Hepatocyte (in vitro differentiated cells): ENCODE measurements around the gene DOP1B. TPM values are rescaled to one million over a fixed set of nuclear protein-coding genes. Genes with fewer than 3 reads are reported as not detected.

Source experiments
- DNase-seq: peaks from one replicate; pipeline ENCODE4 v3.0.0-alpha.2; 2016; ENCODE audit warnings: low spot score
- H2AFZ ChIP-seq: fragments of 200-600 bp; sonication (generic); 2 replicates; pipeline ENCODE4 v1.6.0; 2016; ENCODE audit warnings: antibody characterized with exemption, mild to moderate bottlenecking
- H3K27ac ChIP-seq: fragments of 200-600 bp; sonication (generic); 2 replicates; pipeline ENCODE4 v1.5.1; 2016; ENCODE audit warnings: mild to moderate bottlenecking
- H3K27me3 ChIP-seq: fragments of 200-600 bp; sonication (generic); 2 replicates; pipeline ENCODE4 v1.6.1; 2016
- H3K36me3 ChIP-seq: fragments of 200-600 bp; sonication (generic); replicated peaks from 2 replicates; pipeline ENCODE4 v1.5.1; 2016; ENCODE audit warnings: low read depth; ENCODE audit not compliant: insufficient read depth
- H3K4me1 ChIP-seq: fragments of 200-600 bp; sonication (generic); 2 replicates; pipeline ENCODE4 v1.5.1; 2016; ENCODE audit warnings: mild to moderate bottlenecking, moderate library complexity; ENCODE audit not compliant: insufficient read depth
- H3K4me2 ChIP-seq: fragments of 200-600 bp; sonication (generic); 2 replicates; pipeline ENCODE4 v1.6.0; 2016
- H3K4me3 ChIP-seq: fragments of 200-600 bp; sonication (generic); 2 replicates; pipeline ENCODE4 v1.5.1; 2016; ENCODE audit warnings: mild to moderate bottlenecking
- H3K79me2 ChIP-seq: fragments of 200-600 bp; sonication (generic); 2 replicates; pipeline ENCODE4 v1.6.0; 2017; ENCODE audit warnings: mild to moderate bottlenecking
- H3K9me2 ChIP-seq: fragments of 200-600 bp; sonication (generic); replicated peaks from 2 replicates; pipeline ENCODE4 v1.6.0; 2017; ENCODE audit warnings: mild to moderate bottlenecking; ENCODE audit not compliant: insufficient read depth
- H3K9me3 ChIP-seq: fragments of 200-600 bp; sonication (generic); 2 replicates; pipeline ENCODE4 v1.5.1; 2016; ENCODE audit warnings: low read depth, mild to moderate bottlenecking
- H4K20me1 ChIP-seq: fragments of 200-600 bp; sonication (generic); 2 replicates; pipeline ENCODE4 v1.6.0; 2016; ENCODE audit warnings: mild to moderate bottlenecking; ENCODE audit not compliant: insufficient read depth, poor library complexity, severe bottlenecking
- CTCF ChIP-seq: fragments of 200-600 bp; sonication (generic); IDR thresholded peaks from 2 replicates; pipeline ENCODE4 v1.5.1; 2016; ENCODE audit warnings: antibody characterized with exemption, mild to moderate bottlenecking; ENCODE audit not compliant: poor library complexity
- EZH2 ChIP-seq: fragments of 200-600 bp; sonication (generic); IDR thresholded peaks from 2 replicates; pipeline ENCODE4 v1.6.1; 2016; ENCODE audit warnings: antibody characterized with exemption, mild to moderate bottlenecking, borderline replicate concordance
- EZH2phosphoT487 ChIP-seq: fragments of 200-600 bp; sonication (generic); IDR thresholded peaks from one replicate; pipeline ENCODE4 v1.6.1; 2018; ENCODE audit warnings: antibody characterized with exemption, mild to moderate bottlenecking, low read depth, moderate library complexity; ENCODE audit not compliant: unreplicated experiment, severe bottlenecking
- WGBS: methylation state at CpG from one replicate; pipeline ENCODE4 v1.1.6; 2016; ENCODE audit warnings: low lambda C conversion rate; ENCODE audit errors: missing lambda C conversion rate; 5-methylcytosine and 5-hydroxymethylcytosine counted together
- polyA plus RNA-seq: library from polyadenylated mRNA; unstranded; fragments of >200 nt; fragmentation: Nextera tagmentation; extraction: Ambion mirVana; gene quantifications from 2 replicates; pipeline ENCODE4 v1.2.1, GENCODE V29; 2016
- total RNA-seq: library from RNA; depleted of rRNA; stranded (reverse); fragments of >200 nt; gene quantifications from 2 replicates; pipeline ENCODE4 v1.2.3, GENCODE V29; 2014

The DOP1B gene
- total and polyA plus RNA-seq, 2 experiments from 2014 or later = 6.6 to 17.7 TPM

- H4K20me1 ChIP-seq = no peaks in the 10 kb centered on the region
- no peaks in the 10 kb centered on the region for H3K36me3 ChIP-seq
- H3K27ac ChIP-seq = no peak overlapping the region
- H3K4me1 ChIP-seq = peaks cover 4% of the 10 kb centered on the region
- no peaks in the 10 kb centered on the region for H3K27me3 ChIP-seq
- no peak for TF ChIP-seq CTCF
- no peak for TF ChIP-seq EZH2phosphoT487
- no peak for TF ChIP-seq EZH2
- no peaks in the 10 kb centered on the region for H3K79me2 ChIP-seq
- H3K4me3 ChIP-seq = no peak overlapping the region
- no peak for DNase-seq
- no peak overlapping the region for H2AFZ ChIP-seq
- H3K9me3 ChIP-seq = no peaks in the 10 kb centered on the region
- H3K4me2 ChIP-seq = no peak overlapping the region
- no peaks in the 10 kb centered on the region for H3K9me2 ChIP-seq
- WGBS = 91% methylated on average over 4 of the region's 4 CpGs
Observed at GRCh38 chr21:36186081-36186480, 29.5 kb downstream of the DOP1B start.

GRCh38 chr21:36186506-36187399, 30.1 kb downstream of the DOP1B start:
- Histone ChIP-seq H2AFZ (no peak overlapping the region), H4K20me1 (no peaks in the 10 kb centered on the region), H3K36me3 (no peaks in the 10 kb centered on the region), H3K79me2 (no peaks in the 10 kb centered on the region), H3K4me2 (no peak overlapping the region), H3K9me3 (no peaks in the 10 kb centered on the region), H3K27me3 (no peaks in the 10 kb centered on the region), H3K4me3 (no peak overlapping the region), H3K27ac (no peak overlapping the region), H3K4me1 (peaks cover 4% of the 10 kb centered on the region), H3K9me2 (no peaks in the 10 kb centered on the region)
- DNase-seq = no peak
- no peak for TF ChIP-seq CTCF
- no peak for TF ChIP-seq EZH2
- no peak for TF ChIP-seq EZH2phosphoT487
- 84% methylated on average over 16 of the region's 18 CpGs for WGBS

- H3K4me1 ChIP-seq = peaks cover 4% of the 10 kb centered on the region
- no peaks in the 10 kb centered on the region for H3K79me2 ChIP-seq
- 47% methylated on average over 8 of the region's 8 CpGs for WGBS
- no peak overlapping the region for H3K4me3 ChIP-seq
- H3K9me2 ChIP-seq = no peaks in the 10 kb centered on the region
- H3K36me3 ChIP-seq = no peaks in the 10 kb centered on the region
- H2AFZ ChIP-seq = peak overlapping the region; percentile 10
- H3K9me3 ChIP-seq = no peaks in the 10 kb centered on the region
- H3K27me3 ChIP-seq = no peaks in the 10 kb centered on the region
- H3K4me2 ChIP-seq = peak overlapping the region; percentile 58
- TF ChIP-seq EZH2phosphoT487 (no peak), EZH2 (no peak), CTCF (no peak)
- DNase-seq = peak; percentile 40
- peak overlapping the region; percentile 70 for H3K27ac ChIP-seq
- H4K20me1 ChIP-seq = no peaks in the 10 kb centered on the region
Observed at GRCh38 chr21:36188081-36188681, 31.6 kb downstream of the DOP1B start.
